Measurements from ENCODE around the gene COPS9. TPM values are rescaled to one million over a fixed set of nuclear protein-coding genes. Genes with fewer than 3 reads are reported as not detected.

COPS9 gene
- total RNA-seq, 1 donor from 2014 or later, result 165 TPM

DNA sequence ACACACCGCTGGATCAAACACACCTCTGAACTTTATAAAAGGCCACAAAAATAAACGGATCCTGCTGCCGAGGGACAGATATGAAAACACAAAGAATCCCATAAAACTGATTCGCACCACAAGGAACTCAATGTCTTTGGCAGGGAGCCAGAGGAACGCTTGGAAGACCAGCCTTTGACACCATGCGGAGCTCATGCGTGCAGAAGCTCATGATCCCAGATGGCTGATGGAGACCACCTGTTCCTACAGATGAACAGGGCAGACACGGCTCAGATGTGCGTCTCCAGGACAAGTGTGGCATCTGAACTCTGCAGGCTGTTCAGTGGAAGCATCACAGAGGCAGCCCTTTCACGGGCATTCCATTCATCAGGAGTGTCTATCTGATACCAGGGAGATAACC, 24.9 kb downstream of the COPS9 start:
- H3K27me3 Mint-ChIP-seq (ENCODE audit: unreplicated experiment), result peaks cover 5% of the 10 kb centered on the region

DNA sequence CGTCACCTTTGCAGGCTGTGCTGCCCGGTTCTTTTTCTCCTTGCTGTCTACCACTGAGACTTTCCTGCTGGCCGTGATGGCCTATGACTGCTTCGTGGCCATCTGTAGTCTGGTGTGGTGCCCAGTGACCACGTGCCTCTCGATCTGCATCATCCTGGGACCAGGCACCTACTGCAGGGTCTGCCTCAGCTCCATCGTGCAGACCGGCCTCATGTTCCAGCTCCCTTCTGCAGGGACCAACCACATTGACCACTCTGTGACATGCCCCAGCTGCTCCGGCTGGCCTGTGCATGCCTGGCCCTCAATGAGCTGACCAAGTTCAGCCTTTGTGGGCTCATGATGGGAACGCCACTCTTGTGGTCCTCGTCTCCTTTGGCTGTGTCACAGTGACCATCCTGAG, 26.7 kb downstream of the COPS9 start:
- H3K4me1 Mint-ChIP-seq (ENCODE audit: unreplicated experiment), result no peaks in the 10 kb centered on the region
- no peak overlapping the region for H3K27ac Mint-ChIP-seq (ENCODE audit: unreplicated experiment)
- H3K27me3 Mint-ChIP-seq (ENCODE audit: unreplicated experiment), result peaks cover 5% of the 10 kb centered on the region
- H3K36me3 Mint-ChIP-seq (ENCODE audit: low read depth, unreplicated experiment), result peaks cover 4% of the 10 kb centered on the region
- no peak for DNase-seq (ENCODE audit: low spot score)
- TF ChIP-seq, protein P1, sequence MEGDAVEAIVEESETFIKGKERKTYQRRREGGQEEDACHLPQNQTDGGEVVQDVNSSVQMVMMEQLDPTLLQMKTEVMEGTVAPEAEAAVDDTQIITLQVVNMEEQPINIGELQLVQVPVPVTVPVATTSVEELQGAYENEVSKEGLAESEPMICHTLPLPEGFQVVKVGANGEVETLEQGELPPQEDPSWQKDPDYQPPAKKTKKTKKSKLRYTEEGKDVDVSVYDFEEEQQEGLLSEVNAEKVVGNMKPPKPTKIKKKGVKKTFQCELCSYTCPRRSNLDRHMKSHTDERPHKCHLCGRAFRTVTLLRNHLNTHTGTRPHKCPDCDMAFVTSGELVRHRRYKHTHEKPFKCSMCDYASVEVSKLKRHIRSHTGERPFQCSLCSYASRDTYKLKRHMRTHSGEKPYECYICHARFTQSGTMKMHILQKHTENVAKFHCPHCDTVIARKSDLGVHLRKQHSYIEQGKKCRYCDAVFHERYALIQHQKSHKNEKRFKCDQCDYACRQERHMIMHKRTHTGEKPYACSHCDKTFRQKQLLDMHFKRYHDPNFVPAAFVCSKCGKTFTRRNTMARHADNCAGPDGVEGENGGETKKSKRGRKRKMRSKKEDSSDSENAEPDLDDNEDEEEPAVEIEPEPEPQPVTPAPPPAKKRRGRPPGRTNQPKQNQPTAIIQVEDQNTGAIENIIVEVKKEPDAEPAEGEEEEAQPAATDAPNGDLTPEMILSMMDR (IDR thresholded peaks at IDR 0.05; ENCODE audit: unreplicated experiment), result no peak
- H3K9me3 Mint-ChIP-seq (ENCODE audit: unreplicated experiment), result no peaks in the 10 kb centered on the region
- no peak overlapping the region for H3K4me3 Mint-ChIP-seq (ENCODE audit: unreplicated experiment)

More for the DNA sequence above, 24.9 kb downstream of the COPS9 start:
- H3K36me3 Mint-ChIP-seq (ENCODE audit: low read depth, unreplicated experiment), result peaks cover 4% of the 10 kb centered on the region
- no peaks in the 10 kb centered on the region for H3K9me3 Mint-ChIP-seq (ENCODE audit: unreplicated experiment)
- DNase-seq (ENCODE audit: low spot score), result no peak
- TF ChIP-seq, protein P1 (IDR thresholded peaks at IDR 0.05; ENCODE audit: unreplicated experiment), result no peak
- no peak overlapping the region for H3K4me3 Mint-ChIP-seq (ENCODE audit: unreplicated experiment)
- no peak overlapping the region for H3K27ac Mint-ChIP-seq (ENCODE audit: unreplicated experiment)
- H3K4me1 Mint-ChIP-seq (ENCODE audit: unreplicated experiment), result no peaks in the 10 kb centered on the region

DNA sequence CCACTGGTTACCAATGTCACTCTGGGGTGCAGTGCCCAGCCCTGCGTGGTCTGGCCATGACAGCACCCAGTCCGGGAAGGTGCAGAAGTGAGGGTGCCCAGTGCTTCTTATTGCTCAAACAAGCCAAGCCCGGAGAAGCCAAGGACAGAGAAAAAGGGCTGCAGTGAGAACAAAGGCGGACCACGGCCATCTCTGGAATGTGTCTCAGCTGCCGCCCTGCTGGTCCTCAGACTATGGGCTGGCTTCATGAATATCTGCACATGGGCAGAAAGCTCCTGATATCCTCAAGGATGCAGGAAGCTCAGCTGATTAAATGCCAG, 28.7 kb downstream of the COPS9 start:
- no peak for DNase-seq (ENCODE audit: low spot score)
- Mint-ChIP-seq H3K27me3 (ENCODE audit: unreplicated experiment) (peaks cover 5% of the 10 kb centered on the region), H3K27ac (ENCODE audit: unreplicated experiment) (no peak overlapping the region), H3K4me3 (ENCODE audit: unreplicated experiment) (no peak overlapping the region), H3K4me1 (ENCODE audit: unreplicated experiment) (no peaks in the 10 kb centered on the region), H3K9me3 (ENCODE audit: unreplicated experiment) (no peaks in the 10 kb centered on the region), H3K36me3 (ENCODE audit: low read depth, unreplicated experiment) (peaks cover 4% of the 10 kb centered on the region)
- TF ChIP-seq, protein P1 (IDR thresholded peaks at IDR 0.05; ENCODE audit: unreplicated experiment), result no peak

DNA sequence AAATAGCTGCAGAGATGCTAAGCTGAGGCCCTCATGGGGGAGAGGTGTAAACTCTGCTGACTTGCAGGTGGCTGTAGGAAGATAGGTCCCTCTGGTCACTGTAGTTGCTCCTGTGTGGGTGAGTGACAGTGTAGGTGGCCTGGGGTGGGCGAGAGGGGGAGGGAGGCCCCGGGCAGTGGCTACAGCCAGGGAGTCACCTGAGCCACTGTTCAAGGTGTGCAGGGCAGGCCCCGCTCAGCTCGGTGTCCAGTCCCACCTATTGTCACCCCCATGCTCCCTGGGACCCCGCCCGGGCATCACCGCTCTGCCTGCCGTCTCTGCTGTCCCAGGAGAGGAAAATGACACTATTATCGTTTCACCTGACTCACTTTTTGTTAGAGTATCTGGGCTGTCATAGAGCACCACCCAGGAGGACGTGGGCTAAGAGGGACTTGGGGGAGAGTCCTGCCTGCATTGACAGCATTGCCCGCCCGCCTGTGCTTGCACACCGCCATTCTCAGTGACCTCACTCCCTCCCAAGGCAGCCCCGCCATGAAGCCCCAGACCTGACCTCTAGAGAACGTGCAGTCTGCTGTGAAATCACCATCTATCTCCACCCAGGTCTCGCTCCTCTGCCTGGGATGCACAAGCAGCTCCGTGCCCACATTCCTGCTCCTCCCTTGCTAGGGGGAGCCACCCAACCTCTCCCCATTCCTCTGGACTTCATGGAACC, 29.2 kb downstream of the COPS9 start:
- Mint-ChIP-seq H3K9me3 (ENCODE audit: unreplicated experiment) (no peaks in the 10 kb centered on the region), H3K36me3 (ENCODE audit: low read depth, unreplicated experiment) (peaks cover 4% of the 10 kb centered on the region), H3K4me1 (ENCODE audit: unreplicated experiment) (no peaks in the 10 kb centered on the region), H3K27ac (ENCODE audit: unreplicated experiment) (no peak overlapping the region), H3K27me3 (ENCODE audit: unreplicated experiment) (peaks cover 5% of the 10 kb centered on the region), H3K4me3 (ENCODE audit: unreplicated experiment) (no peak overlapping the region)
- TF ChIP-seq, protein P1 (IDR thresholded peaks at IDR 0.05; ENCODE audit: unreplicated experiment), result no peak
- DNase-seq (ENCODE audit: low spot score), result no peak

GRCh38 chr2:240105982-240106381, 30.1 kb downstream of the COPS9 start:
- no peak for DNase-seq (ENCODE audit: low spot score)
- Mint-ChIP-seq H3K36me3 (ENCODE audit: low read depth, unreplicated experiment) (peaks cover 4% of the 10 kb centered on the region), H3K4me1 (ENCODE audit: unreplicated experiment) (no peaks in the 10 kb centered on the region), H3K9me3 (ENCODE audit: unreplicated experiment) (no peaks in the 10 kb centered on the region), H3K27me3 (ENCODE audit: unreplicated experiment) (peaks cover 5% of the 10 kb centered on the region), H3K27ac (ENCODE audit: unreplicated experiment) (no peak overlapping the region), H3K4me3 (ENCODE audit: unreplicated experiment) (no peak overlapping the region)
- TF ChIP-seq, protein P1 (IDR thresholded peaks at IDR 0.05; ENCODE audit: unreplicated experiment), result no peak

Data from endothelial cell (in vitro differentiated cells).